ENCODE data around the gene MSX1.

The MSX1 gene

DNA sequence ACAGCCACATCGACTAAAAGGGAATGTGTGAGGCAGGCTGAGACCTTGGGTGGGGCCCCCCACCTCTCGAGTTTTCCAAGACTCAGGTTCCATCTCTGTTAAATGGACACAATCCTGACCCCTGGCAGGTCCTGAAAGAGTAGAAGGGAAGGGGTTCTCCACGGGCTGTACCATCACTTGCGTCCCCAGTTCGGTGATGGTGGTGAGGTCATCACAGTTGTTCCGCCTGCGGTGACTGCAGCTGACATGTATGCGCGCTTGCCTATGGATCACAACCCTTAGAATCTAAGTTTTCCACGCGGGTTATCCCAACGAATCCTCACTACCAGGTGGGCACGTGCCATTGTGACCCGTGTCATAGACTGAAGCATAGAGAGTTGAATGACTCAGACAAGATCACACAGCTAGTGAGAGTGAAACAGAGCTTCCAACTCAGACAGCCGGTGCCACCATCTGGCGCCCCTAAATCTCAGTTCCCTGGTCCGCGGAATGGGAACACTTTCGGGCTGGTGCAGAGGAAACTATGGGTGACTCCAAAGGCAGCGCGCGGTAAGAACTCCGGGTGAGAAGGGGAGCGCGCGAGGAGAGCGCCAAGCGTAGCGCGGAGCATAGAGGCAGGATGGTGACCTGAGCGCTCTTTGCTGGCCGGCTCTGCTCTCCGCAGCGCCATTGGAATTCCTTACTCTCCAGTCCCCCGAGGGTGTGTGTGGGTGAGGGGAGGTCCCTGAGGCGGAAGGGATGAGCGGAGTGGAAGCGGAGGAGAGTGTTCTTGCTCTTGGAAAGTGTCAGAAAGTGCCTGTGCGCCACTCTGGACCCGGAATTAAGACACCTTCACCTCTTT, 10.5 kb downstream of the MSX1 start:
- DNase-seq (ENCODE audit: low read depth in 3 of 3): no peak

GRCh38 chr4:4870576-4871241, 11.2 kb downstream of the MSX1 start:
- no peak for DNase-seq (ENCODE audit: low read depth in 3 of 3)

- DNase-seq (ENCODE audit: low read depth in 3 of 3): no peak
Observed at GRCh38 chr4:4871242-4871572, 11.7 kb downstream of the MSX1 start.

DNA sequence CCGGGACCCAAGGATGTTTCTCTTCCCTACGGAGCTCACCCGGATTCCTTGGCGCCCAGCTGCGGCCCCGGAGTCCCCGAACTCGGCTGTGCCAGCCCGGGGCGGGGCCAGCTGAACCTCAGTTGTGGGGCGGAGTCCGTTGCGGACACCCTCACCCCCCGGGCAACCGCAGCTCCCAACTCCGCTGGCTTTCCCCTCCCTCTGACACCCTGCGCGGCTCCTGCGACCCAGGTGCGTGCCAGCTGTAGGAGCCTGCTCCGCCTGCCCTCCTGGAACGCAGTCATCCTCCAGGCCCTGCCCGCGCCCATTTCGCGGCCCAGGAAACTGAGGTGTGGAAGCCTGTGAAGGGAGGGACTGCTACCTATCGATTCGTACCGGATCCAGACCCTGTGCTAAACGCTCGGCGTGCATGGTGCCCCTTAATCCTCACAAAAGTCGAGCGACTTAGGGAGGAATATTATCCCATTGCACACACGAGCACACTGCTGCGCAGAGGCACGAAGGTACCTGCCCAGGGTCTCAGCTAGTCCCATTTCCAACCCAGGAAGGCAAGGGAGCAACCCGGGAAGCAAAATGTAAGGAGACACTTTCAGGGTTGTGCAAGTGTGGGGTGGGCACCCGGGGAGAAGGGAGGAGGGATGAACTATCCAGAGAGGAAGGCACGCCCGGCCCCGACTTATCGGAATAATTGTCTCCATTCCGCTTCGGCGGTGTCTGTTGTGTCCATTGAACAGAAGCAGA, 12.3 kb downstream of the MSX1 start:
- no peak for DNase-seq (ENCODE audit: low read depth in 3 of 3)

- no peak for DNase-seq (ENCODE audit: low read depth in 3 of 3)
Observed at GRCh38 chr4:4872314-4872903, 12.9 kb downstream of the MSX1 start.

GRCh38 chr4:4873203-4873602, 13.7 kb downstream of the MSX1 start:
- DNase-seq (ENCODE audit: low read depth in 3 of 3): no peak

GRCh38 chr4:4874254-4874653, 14.8 kb downstream of the MSX1 start:
- no peak for DNase-seq (ENCODE audit: low read depth in 3 of 3)

DNA sequence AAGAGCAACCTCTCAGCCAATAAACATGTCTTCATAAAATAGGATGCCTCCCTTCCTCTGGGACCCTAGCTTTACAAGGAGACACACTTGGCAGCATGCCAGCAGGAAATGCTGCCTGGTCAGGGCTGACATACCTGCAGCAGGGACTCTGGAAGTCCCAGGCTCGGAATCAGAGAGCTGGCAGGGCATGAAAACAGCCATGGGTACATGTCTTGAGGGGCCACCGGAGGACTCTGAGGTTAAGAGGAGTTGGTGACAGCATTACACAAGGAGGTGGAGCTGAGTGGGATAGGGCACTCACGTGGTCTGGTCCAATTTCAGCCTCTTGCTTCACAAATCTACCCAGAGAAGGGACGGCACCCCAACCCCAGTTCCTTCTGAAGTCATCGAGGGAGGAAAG, 15.7 kb downstream of the MSX1 start:
- DNase-seq (ENCODE audit: low read depth in 3 of 3): no peak

GRCh38 chr4:4875611-4876010, 16.1 kb downstream of the MSX1 start:
- no peak for DNase-seq (ENCODE audit: low read depth in 3 of 3)

GRCh38 chr4:4876945-4877661, 17.6 kb downstream of the MSX1 start:
- no peak for DNase-seq (ENCODE audit: low read depth in 3 of 3)

DNA sequence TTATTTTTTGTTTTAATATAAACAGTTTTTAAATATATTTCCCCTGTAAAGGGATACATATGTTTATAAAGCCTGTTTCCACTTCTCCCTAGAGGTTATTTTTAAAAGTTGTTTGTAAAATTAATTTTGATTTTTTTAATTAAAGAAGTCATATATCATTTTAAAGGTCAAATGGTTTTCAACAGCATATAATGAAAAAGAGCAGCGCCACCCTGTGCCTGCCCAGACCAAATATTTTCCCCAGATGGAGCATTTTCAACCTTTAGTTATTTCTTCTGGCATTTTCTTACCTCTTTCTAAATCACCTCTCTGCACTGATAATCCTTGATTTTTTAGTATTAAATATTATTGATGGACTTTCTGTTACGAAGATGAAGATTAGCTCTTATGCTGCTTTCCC, 21.0 kb downstream of the MSX1 start:
- DNase-seq (ENCODE audit: low read depth in 3 of 3): no peak

DNA sequence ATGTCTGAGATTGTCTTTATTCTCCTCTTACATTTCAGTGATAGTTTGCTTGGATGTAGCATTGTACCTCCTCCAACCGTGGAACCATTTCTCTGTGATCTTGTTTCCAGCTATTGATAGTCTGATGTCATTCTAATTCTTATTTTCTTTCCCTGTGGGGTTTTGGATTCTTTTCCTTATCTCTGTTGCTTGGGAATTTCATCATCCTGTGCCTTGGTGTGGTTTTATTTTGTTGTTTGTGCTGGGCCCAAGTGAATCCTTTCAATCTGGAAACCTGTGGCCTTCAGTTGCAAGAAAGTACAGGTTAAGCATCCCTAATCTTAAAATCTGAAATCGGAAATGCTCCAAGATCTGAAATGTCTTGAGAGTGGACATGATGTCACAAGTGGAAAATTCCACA, 22.0 kb downstream of the MSX1 start:
- DNase-seq (ENCODE audit: low read depth in 3 of 3): no peak

GRCh38 chr4:4884611-4885010, 25.1 kb downstream of the MSX1 start:
- no peak for DNase-seq (ENCODE audit: low read depth in 3 of 3)

DNA sequence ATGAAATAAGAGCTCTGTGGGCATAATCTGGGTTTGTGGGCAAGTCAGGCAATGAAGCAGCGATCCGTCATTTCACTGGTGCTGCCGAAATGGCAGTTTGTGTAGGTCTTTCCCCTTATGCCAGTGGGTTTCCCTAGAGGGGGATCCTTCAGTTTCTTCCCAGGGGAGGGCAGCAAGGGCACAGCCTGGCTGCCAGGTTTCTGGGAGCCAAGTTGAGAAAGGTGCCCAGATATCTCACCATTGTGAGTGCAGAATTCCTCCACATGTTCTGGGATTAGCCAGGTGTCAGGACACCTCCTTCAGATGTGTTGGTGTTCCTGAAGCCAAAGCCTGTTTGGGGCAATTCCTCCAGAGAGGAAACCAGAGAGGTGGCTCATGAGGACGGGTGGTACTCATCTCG, 28.0 kb downstream of the MSX1 start:
- DNase-seq (ENCODE audit: low read depth in 3 of 3): no peak

- DNase-seq (ENCODE audit: low read depth in 3 of 3): no peak
Observed at GRCh38 chr4:4888695-4889094, 29.2 kb downstream of the MSX1 start.

DNA sequence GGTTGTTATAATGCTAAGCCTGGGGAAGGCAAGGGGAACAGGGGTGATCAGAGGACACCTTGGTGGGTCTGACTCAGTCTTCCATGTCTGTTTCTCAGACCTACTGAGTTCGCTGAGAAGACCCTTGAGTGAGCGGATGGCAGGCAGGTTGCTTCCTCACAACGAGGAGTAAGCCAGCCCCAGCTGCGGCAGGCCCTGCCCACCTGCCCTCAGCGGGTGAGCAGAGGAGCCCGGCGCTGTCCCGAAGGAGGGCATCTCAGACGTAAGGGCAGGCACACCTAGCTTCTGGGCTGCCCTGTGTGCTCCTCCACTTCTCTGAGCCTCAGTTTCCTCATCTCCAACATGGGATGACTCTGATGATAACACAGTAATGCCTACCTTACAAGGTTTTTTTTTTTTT, 30.3 kb downstream of the MSX1 start:
- no peak for DNase-seq (ENCODE audit: low read depth in 3 of 3)

GRCh38 chr4:4890574-4891255, 31.2 kb downstream of the MSX1 start:
- no peak for DNase-seq (ENCODE audit: low read depth in 3 of 3)

- DNase-seq (ENCODE audit: low read depth in 3 of 3): no peak
Observed at GRCh38 chr4:4893721-4894120, 34.3 kb downstream of the MSX1 start.

GRCh38 chr4:4899202-4899925, 39.9 kb downstream of the MSX1 start:
- no peak for DNase-seq (ENCODE audit: low read depth in 3 of 3)

- no peak for DNase-seq (ENCODE audit: low read depth in 3 of 3)
Observed at GRCh38 chr4:4901877-4902276, 42.4 kb downstream of the MSX1 start.

GRCh38 chr4:4912155-4912554, 52.7 kb downstream of the MSX1 start:
- no peak for DNase-seq (ENCODE audit: low read depth in 3 of 3)

Measured in stimulated activated CD4-positive, alpha-beta T cell treated with anti-CD3 and anti-CD28 coated beads, TNF-alpha, amount 100 ng/mL, for 48 hours (primary cell).